Loucy (cell line): ENCODE measurements around the gene METAP1D.

Experiments used
- H2AFZ ChIP-seq: fragments of 200-600 bp; sonication (generic); 2 replicates; pipeline ENCODE4 v1.6.0; 2016; ENCODE audit warnings: antibody characterized with exemption, mild to moderate bottlenecking, low read length, moderate library complexity
- H3F3A ChIP-seq: fragments of 200-600 bp; 2 replicates; pipeline ENCODE4 v1.6.0; 2016; ENCODE audit warnings: antibody characterized with exemption, low read depth, mild to moderate bottlenecking
- H3K27me3 ChIP-seq: fragments of 200-600 bp; sonication (generic); 2 replicates; pipeline ENCODE4 v1.6.1; 2014; ENCODE audit warnings: low read length, mild to moderate bottlenecking; ENCODE audit not compliant: insufficient read depth, poor library complexity, severe bottlenecking
- H3K36me3 ChIP-seq: fragments of 200-600 bp; sonication (generic); 2 replicates; pipeline ENCODE4 v1.6.1; 2016; ENCODE audit warnings: low read length; ENCODE audit not compliant: insufficient read depth
- H3K4me1 ChIP-seq: fragments of 200-600 bp; sonication (generic); 2 replicates; pipeline ENCODE4 v1.5.1; 2014; ENCODE audit warnings: low read length, mild to moderate bottlenecking; ENCODE audit not compliant: insufficient read depth, poor library complexity, severe bottlenecking
- H3K4me2 ChIP-seq: fragments of 200-600 bp; sonication (generic); 2 replicates; pipeline ENCODE4 v1.6.0; 2014; ENCODE audit warnings: antibody characterized with exemption, low read length, low read depth, mild to moderate bottlenecking; ENCODE audit not compliant: poor library complexity, severe bottlenecking
- H3K4me3 ChIP-seq: fragments of 200-600 bp; sonication (generic); 2 replicates; pipeline ENCODE4 v1.5.1; 2014; ENCODE audit warnings: low read length, mild to moderate bottlenecking, mixed read lengths; ENCODE audit not compliant: poor library complexity, severe bottlenecking
- H3K79me2 ChIP-seq: fragments of 200-600 bp; sonication (generic); 2 replicates; pipeline ENCODE4 v1.6.1; 2014; ENCODE audit warnings: low read length; ENCODE audit not compliant: insufficient read depth
- H3K9ac ChIP-seq: fragments of 200-600 bp; sonication (generic); 2 replicates; pipeline ENCODE4 v1.6.0; 2014; ENCODE audit warnings: mild to moderate bottlenecking, low read depth, low read length, moderate library complexity; ENCODE audit not compliant: poor library complexity, severe bottlenecking
- H3K9me2 ChIP-seq: fragments of 200-600 bp; sonication (generic); replicated peaks from 2 replicates; pipeline ENCODE4 v1.6.1; 2016; ENCODE audit warnings: low read depth, low read length, mixed read lengths
- H3K9me3 ChIP-seq: fragments of 200-600 bp; sonication (generic); 2 replicates; pipeline ENCODE4 v1.6.1; 2014; ENCODE audit warnings: mild to moderate bottlenecking, antibody characterized with exemption, low read length, low read depth; ENCODE audit not compliant: insufficient read depth
- H4K20me1 ChIP-seq: fragments of 200-600 bp; sonication (generic); 2 replicates; pipeline ENCODE4 v1.6.0; 2014; ENCODE audit warnings: antibody characterized with exemption, low read length, mild to moderate bottlenecking; ENCODE audit not compliant: insufficient read depth, poor library complexity, severe bottlenecking
- EZH2phosphoT487 ChIP-seq: fragments of 200-600 bp; IDR thresholded peaks from 2 replicates; pipeline ENCODE4 v1.6.1; 2018; ENCODE audit warnings: antibody characterized with exemption, mild to moderate bottlenecking, moderate library complexity, borderline replicate concordance
- TF ChIP-seq, protein P1 (sequence below): fragments of 200-600 bp; sonication (generic); conservative IDR thresholded peaks from 2 replicates; pipeline ENCODE4 v1.5.1; 2014; ENCODE audit warnings: mild to moderate bottlenecking, antibody characterized with exemption, low read length

METAP1D gene

DNA sequence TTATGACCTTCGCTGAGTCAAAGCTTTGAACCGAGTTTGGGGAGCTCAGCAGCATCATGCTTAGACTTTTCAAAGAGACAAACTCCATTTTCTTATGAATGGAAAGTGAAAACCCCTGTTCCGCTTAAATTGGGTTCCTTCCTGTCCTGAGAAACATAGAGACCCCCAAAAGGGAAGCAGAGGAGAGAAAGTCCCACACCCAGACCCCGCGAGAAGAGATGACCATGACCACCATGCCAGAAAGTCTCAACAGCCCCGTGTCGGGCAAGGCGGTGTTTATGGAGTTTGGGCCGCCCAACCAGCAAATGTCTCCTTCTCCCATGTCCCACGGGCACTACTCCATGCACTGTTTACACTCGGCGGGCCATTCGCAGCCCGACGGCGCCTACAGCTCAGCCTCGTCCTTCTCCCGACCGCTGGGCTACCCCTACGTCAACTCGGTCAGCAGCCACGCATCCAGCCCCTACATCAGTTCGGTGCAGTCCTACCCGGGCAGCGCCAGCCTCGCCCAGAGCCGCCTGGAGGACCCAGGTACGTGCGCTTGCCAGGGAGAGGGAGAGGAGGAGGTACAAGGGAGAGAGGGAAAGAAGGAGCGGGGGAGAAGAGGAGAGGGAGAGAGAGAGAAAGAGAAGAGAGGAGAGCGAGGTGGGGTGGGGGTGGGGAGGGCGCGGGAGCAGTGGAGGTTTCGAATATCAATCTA is 85.9 kb downstream of the METAP1D start, which contains the start of gene DLX1:
Gene DLX1 (plus strand): TSS at position 48 of the 700 bp plus-strand sequence. CDS start 171 bp downstream, at position 219.
- Histone ChIP-seq H3K9ac (no peak within 1 kb of the TSS), H3K4me1 (no peaks in the 10 kb centered on the region)

DNA sequence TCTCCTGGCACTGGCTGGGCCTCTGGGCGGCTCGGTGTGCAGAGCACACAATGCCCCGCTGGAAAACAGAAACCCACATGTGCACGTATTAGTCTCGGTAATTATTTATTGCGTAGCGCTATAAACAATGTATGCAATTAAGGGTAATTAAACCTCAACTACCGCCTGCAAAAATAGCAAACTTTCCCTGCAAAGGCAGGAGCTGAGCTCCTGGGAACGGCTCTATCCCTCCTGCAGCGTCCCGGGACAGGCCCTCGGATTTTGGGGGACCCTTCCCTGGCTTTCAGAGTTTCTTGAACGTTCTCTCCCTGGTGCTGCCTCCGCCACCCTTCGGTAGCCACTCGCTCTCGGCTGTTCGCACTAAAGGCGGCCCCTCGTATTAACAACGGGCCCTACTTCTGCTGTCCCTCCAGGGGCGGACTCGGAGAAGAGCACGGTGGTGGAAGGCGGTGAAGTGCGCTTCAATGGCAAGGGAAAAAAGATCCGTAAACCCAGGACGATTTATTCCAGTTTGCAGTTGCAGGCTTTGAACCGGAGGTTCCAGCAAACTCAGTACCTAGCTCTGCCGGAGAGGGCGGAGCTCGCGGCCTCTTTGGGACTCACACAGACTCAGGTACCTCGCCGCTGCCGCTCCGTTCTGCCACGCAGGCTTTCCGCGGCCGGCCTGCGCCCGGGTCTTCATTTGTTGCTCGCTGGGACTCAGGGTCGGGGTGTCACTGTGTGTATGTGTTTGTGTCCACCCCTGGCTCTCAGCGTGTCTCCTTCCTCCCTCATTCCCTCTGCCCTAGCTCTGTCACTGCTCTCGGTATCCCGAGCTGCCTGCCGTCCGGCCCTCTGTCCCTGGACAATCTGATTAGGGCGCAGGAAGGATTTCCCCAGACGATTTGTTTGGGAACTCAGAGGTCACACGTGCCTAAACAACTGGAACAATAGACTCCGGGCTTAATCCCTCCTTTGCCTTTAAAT is 86.8 kb downstream of the METAP1D start:
- H2AFZ ChIP-seq: no peak overlapping the region
- no peaks in the 10 kb centered on the region for H3K36me3 ChIP-seq
- no peak overlapping the region for H3K4me2 ChIP-seq
- no peaks in the 10 kb centered on the region for H4K20me1 ChIP-seq
- H3K9ac ChIP-seq: no peak overlapping the region
- no peak for TF ChIP-seq EZH2phosphoT487
- TF ChIP-seq, protein P1, sequence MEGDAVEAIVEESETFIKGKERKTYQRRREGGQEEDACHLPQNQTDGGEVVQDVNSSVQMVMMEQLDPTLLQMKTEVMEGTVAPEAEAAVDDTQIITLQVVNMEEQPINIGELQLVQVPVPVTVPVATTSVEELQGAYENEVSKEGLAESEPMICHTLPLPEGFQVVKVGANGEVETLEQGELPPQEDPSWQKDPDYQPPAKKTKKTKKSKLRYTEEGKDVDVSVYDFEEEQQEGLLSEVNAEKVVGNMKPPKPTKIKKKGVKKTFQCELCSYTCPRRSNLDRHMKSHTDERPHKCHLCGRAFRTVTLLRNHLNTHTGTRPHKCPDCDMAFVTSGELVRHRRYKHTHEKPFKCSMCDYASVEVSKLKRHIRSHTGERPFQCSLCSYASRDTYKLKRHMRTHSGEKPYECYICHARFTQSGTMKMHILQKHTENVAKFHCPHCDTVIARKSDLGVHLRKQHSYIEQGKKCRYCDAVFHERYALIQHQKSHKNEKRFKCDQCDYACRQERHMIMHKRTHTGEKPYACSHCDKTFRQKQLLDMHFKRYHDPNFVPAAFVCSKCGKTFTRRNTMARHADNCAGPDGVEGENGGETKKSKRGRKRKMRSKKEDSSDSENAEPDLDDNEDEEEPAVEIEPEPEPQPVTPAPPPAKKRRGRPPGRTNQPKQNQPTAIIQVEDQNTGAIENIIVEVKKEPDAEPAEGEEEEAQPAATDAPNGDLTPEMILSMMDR: no peak
- H3K4me1 ChIP-seq: no peaks in the 10 kb centered on the region
- H3K9me2 ChIP-seq: no peaks in the 10 kb centered on the region
- no peaks in the 10 kb centered on the region for H3K27me3 ChIP-seq
- H3K4me3 ChIP-seq: no peak overlapping the region
- H3K9me3 ChIP-seq: no peaks in the 10 kb centered on the region
- no peaks in the 10 kb centered on the region for H3F3A ChIP-seq
- H3K79me2 ChIP-seq: no peaks in the 10 kb centered on the region

More for the DNA sequence above, 85.9 kb downstream of the METAP1D start, which contains the start of gene DLX1:
- H3K36me3 ChIP-seq: no peaks in the 10 kb centered on the region
- no peaks in the 10 kb centered on the region for H3K9me3 ChIP-seq
- TF ChIP-seq, protein P1: no peak
- H3K27me3 ChIP-seq: no peaks in the 10 kb centered on the region
- H3K4me3 ChIP-seq: no peak within 1 kb of the TSS
- no peak within 1 kb of the TSS for H2AFZ ChIP-seq
- no peak within 1 kb of the TSS for H3K4me2 ChIP-seq
- H4K20me1 ChIP-seq: no peaks in the 10 kb centered on the region
- no peaks in the 10 kb centered on the region for H3K9me2 ChIP-seq
- no peaks in the 10 kb centered on the region for H3K79me2 ChIP-seq
- H3F3A ChIP-seq: no peaks in the 10 kb centered on the region

DNA sequence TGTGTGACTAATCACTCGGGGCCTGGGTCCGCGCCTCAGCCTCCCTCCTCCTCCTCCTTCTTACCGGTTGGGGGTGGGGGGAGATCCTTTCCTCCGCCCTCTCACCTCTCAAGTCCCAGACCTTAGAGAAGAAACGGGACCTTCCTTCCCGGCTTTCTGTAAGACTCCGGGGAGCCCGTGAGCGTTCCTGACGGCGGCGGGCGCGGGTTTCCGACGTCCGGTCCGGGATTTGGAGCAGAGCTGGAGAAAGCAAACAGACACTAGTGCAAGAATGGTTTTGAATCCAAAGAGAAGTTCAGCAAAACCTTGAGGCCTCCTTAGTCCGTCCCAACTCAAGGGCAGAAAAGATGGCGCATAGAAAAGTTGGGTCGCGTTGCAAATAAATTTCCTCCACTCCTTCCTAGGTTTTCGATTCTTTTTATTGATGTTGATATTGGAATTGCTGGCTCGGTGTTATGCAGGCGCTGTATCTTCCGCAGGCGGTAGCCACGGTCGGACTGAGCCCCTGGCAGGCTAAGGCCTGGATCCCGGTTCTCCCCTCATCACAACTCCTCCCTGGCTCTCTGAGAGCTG is 87.5 kb downstream of the METAP1D start:
- no peaks in the 10 kb centered on the region for H3K9me2 ChIP-seq
- no peak overlapping the region for H2AFZ ChIP-seq
- no peak overlapping the region for H3K4me3 ChIP-seq
- no peaks in the 10 kb centered on the region for H4K20me1 ChIP-seq
- H3F3A ChIP-seq: no peaks in the 10 kb centered on the region; the same call in 1 of the 2 replicates
- H3K27me3 ChIP-seq: no peaks in the 10 kb centered on the region
- no peaks in the 10 kb centered on the region for H3K36me3 ChIP-seq
- TF ChIP-seq EZH2phosphoT487: no peak
- TF ChIP-seq, protein P1: no peak
- H3K4me2 ChIP-seq: no peak overlapping the region
- H3K4me1 ChIP-seq: no peaks in the 10 kb centered on the region
- H3K79me2 ChIP-seq: no peaks in the 10 kb centered on the region
- H3K9me3 ChIP-seq: no peaks in the 10 kb centered on the region
- H3K9ac ChIP-seq: no peak overlapping the region
